Nephron (organoid): ENCODE measurements around the gene SMAD9.

Experiments used
- H3K27ac Mint-ChIP-seq, 3 experiments: 2 replicates each; pipeline ENCODE4 v1.8.0; 2020; ENCODE audit warnings: mixed read lengths in 3 of 3, mild to moderate bottlenecking in 2 of 3, moderate library complexity in 1 of 3
- H3K27me3 Mint-ChIP-seq: 2 replicates; pipeline ENCODE4 v1.8.0; 2021; ENCODE audit warnings: low read depth, mild to moderate bottlenecking, moderate library complexity, mixed read lengths
- H3K36me3 Mint-ChIP-seq: 2 replicates; pipeline ENCODE4 v1.8.0; 2020; ENCODE audit warnings: low read depth, mixed read lengths
- H3K4me1 Mint-ChIP-seq: 2 replicates; pipeline ENCODE4 v1.8.0; 2020; ENCODE audit warnings: mixed read lengths
- H3K4me3 Mint-ChIP-seq, 3 experiments: 2 replicates each; pipeline ENCODE4 v1.8.0; 2020; ENCODE audit warnings: mild to moderate bottlenecking in 3 of 3, mixed read lengths in 3 of 3, moderate library complexity in 2 of 3
- H3K9me3 Mint-ChIP-seq: 2 replicates; pipeline ENCODE4 v1.8.0; 2020; ENCODE audit warnings: mixed read lengths
- TF ChIP-seq, protein P1 (sequence below), 3 experiments: fragments of 200-600 bp; sonication (generic); IDR thresholded peaks; one replicate each; pipeline ENCODE4 v1.5.0; 2021; ENCODE audit warnings: antibody characterized with exemption in 3 of 3; ENCODE audit not compliant: unreplicated experiment in 3 of 3

Gene SMAD9

DNA sequence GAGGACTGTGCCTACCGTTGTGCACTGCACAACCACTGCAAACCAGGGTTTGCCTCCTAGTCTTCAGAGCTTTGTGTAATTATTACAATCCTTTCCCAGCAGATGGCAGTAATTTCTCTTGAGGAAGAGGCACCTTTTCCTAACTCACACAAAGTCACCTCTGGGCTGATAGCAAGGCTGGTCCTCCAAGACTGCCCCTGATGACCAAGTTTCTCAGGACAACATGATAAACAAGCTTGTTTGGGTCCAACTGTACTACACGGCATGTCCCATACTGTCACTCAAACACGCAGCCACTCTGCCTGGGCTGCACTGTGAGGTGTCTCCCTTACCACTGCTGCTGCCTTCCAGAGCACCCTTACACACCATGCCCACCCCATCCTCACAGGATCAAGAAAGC, 61.7 kb downstream of the SMAD9 start:
- TF ChIP-seq, protein P1, sequence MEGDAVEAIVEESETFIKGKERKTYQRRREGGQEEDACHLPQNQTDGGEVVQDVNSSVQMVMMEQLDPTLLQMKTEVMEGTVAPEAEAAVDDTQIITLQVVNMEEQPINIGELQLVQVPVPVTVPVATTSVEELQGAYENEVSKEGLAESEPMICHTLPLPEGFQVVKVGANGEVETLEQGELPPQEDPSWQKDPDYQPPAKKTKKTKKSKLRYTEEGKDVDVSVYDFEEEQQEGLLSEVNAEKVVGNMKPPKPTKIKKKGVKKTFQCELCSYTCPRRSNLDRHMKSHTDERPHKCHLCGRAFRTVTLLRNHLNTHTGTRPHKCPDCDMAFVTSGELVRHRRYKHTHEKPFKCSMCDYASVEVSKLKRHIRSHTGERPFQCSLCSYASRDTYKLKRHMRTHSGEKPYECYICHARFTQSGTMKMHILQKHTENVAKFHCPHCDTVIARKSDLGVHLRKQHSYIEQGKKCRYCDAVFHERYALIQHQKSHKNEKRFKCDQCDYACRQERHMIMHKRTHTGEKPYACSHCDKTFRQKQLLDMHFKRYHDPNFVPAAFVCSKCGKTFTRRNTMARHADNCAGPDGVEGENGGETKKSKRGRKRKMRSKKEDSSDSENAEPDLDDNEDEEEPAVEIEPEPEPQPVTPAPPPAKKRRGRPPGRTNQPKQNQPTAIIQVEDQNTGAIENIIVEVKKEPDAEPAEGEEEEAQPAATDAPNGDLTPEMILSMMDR (IDR thresholded peaks at IDR 0.05; ENCODE audit: unreplicated experiment in 3 of 3), result peak; percentile 53 to 58 (median 56)
- Mint-ChIP-seq H3K36me3 (peaks cover 23% of the 10 kb centered on the region), H3K27ac (no peak overlapping the region), H3K27me3 (no peaks in the 10 kb centered on the region), H3K4me1 (no peaks in the 10 kb centered on the region), H3K9me3 (no peaks in the 10 kb centered on the region), H3K4me3 (no peak overlapping the region)

DNA sequence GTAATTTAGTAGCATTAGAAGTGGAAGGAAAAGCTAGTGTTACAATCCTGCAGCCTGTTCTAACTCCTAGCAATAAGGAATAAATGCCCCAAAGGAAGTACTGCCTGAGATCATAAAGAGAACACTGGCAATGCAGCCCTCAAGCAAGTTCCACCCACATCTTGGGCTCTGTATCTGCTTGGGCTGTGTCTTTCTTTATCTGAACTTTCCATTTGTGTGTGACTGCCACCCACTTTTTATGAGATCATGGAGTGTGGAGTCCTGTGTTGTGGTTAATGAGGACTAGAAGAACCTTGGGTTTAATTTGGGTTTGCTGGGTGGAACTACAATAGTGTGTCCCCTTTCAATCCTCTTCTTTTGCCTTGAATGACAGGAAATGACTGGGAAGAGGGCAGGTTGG, 62.8 kb downstream of the SMAD9 start:
- H3K4me1 Mint-ChIP-seq, result no peaks in the 10 kb centered on the region
- H3K9me3 Mint-ChIP-seq, result no peaks in the 10 kb centered on the region
- no peaks in the 10 kb centered on the region for H3K27me3 Mint-ChIP-seq
- H3K27ac Mint-ChIP-seq, result no peak overlapping the region
- H3K4me3 Mint-ChIP-seq, result no peak overlapping the region
- TF ChIP-seq, protein P1 (IDR thresholded peaks at IDR 0.05; ENCODE audit: unreplicated experiment in 3 of 3), result no peak
- H3K36me3 Mint-ChIP-seq, result peaks cover 20% of the 10 kb centered on the region

DNA sequence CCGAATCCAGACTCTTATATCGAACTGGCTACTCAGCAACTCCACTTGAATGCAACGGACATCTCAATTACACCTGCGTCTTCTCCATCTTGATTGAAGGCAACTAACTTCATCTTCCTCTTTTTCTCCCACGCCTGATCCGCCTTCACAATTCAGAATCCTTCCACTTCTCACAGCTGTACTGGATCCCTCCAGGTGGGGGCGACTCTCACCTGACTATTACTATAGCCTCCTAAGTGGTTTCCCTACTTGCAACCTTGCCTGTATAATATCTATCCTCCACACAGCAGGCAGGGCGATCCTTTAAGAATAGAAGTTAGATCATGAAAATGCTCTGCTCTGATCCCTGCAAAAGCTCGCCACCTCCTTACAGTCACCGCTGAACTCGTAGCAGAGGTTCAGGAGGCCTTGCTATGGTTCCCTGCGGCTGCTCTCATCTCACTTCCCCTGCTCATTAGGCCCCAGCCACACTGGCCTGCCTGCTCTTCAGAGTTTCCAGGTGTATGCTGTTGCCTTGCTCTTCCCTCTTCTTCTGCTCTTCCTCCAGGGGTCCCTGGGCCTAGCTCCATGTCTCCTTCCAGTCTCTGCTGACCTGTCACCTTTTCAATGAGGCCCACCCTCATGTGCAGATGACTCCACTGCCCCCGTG, 69.1 kb downstream of the SMAD9 start:
- Mint-ChIP-seq H3K4me1 (no peaks in the 10 kb centered on the region), H3K36me3 (peaks cover 21% of the 10 kb centered on the region), H3K4me3 (no peak overlapping the region), H3K27me3 (no peaks in the 10 kb centered on the region), H3K9me3 (no peaks in the 10 kb centered on the region), H3K27ac (peak overlapping the region in 1 of 3 experiments; percentile 7)
- TF ChIP-seq, protein P1 (IDR thresholded peaks at IDR 0.05; ENCODE audit: unreplicated experiment in 3 of 3), result peak in 1 of 3 experiments; percentile 7

DNA sequence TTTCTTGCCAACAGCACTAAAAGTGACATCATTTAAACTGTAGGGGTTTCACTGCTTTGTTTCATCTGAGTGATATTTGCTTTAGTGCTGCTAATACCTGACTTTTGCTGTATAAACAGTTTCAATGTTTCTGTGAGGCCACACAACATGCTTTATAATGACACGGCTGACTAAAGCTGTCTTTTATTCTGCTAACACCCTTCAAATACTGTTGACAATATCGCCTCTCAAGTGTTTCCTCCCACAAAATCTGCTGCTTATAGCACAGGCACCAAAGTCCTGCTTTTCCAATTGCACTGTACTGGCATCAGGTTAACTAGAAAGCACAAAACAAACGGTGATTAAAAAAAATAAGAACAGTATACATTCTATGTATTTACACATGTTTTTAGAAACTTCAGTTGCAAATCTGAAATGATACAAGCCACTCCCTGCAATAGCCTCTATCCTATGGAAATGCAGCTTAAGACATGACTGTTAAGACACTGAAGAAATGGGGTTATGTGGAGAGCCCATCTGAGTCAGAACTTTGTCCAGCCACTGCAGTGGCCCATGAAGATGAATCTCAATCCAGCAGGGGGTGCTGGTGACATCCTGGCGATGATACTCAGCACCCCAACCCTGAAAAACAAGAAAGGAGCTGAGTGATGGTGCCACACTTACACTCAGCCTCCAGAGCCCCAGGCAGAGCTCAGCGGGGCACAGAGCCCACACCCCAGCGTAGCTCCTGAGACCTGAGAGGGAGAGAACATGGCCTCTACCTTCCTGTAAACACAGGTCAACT, 71.6 kb downstream of the SMAD9 start:
- H3K4me3 Mint-ChIP-seq, result no peak overlapping the region
- no peaks in the 10 kb centered on the region for H3K9me3 Mint-ChIP-seq
- H3K36me3 Mint-ChIP-seq, result peaks cover 24% of the 10 kb centered on the region
- TF ChIP-seq, protein P1 (IDR thresholded peaks at IDR 0.05; ENCODE audit: unreplicated experiment in 3 of 3), result peak in 1 of 3 experiments; percentile 17
- no peaks in the 10 kb centered on the region for H3K4me1 Mint-ChIP-seq
- H3K27ac Mint-ChIP-seq, result peak overlapping the region in 2 of 3 experiments; percentile 52 to 88
- no peaks in the 10 kb centered on the region for H3K27me3 Mint-ChIP-seq

DNA sequence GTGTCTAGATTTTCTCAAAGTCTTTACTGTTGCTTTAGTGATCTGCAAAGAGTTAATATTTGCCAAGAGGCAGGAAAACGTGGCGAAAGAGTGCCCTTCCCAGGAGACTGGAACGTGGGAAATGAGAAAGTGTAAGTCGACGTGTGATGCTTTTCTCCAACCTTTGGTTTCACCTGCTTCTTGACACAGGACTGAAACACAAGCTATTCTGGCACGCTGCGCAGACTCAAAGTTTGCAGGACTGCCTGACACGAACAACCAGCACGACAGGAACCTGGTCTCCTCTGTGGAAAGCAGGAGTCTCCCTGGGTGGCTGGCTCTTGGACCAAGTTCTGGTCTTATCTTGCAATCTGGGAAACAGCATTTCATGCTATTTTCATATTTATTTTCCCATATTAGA, 72.4 kb downstream of the SMAD9 start:
- H3K27me3 Mint-ChIP-seq, result no peaks in the 10 kb centered on the region
- no peak overlapping the region for H3K4me3 Mint-ChIP-seq
- TF ChIP-seq, protein P1 (IDR thresholded peaks at IDR 0.05; ENCODE audit: unreplicated experiment in 3 of 3), result no peak

More for the DNA sequence above, 72.4 kb downstream of the SMAD9 start:
- Mint-ChIP-seq H3K9me3 (no peaks in the 10 kb centered on the region), H3K4me1 (no peaks in the 10 kb centered on the region), H3K36me3 (peaks cover 21% of the 10 kb centered on the region), H3K27ac (peak overlapping the region in 2 of 3 experiments; percentile 52 to 88)
